Activated effector memory CD4-positive, alpha-beta T cell treated with anti-CD3 and anti-CD28 coated beads, Interleukin-2, amount 50 U/mL, for 16 hours (primary cell): ENCODE measurements around the gene MEGF11.
A peak's percentile ranks its signal among the peaks of the same experiment; 100 is the strongest.

Experiments used
- DNase-seq: peaks from one replicate; pipeline ENCODE4 v3.0.0-alpha.2; 2020

The MEGF11 gene

GRCh38 chr15:66078929-66079275 is 174.6 kb downstream of the MEGF11 start:
- peak; percentile 28 for DNase-seq

DNA sequence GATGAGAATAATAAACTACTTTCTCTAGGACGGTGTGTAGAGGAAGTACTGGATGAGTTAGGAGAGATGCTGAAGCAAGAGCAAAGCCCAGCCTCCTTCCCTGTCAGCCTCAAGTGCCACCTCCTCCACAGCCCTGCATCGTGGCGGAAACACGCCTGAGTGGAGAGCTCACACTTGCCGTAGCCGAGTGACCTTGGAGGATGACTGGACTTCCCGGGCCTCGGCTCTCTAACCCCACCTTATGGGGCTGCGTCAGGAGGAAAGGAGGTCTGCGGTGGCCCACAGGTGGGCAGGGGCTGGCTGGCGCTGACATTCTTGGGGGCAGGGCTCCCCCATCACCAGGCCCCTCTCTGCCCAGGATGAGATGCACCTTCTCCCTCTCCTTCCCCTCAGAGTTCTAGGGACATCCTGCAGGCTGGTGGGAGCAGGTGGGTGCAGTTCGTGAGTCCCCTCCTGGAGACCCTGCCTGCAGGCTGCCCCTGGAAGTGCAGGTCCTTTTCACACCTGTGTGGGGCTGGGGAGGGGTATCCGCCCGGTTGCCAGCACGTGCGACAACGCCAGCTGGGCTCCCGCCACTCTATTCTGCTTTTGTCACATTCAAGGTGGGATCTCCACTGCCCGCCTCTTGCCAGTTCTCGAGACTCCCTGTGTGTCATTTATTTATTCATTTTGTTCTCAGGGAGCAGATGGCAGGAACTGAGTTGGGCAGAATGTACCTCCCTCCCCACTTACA is 175.2 kb downstream of the MEGF11 start:
- peak; percentile 50 for DNase-seq

GRCh38 chr15:66077320-66077663 is 176.3 kb downstream of the MEGF11 start:
- peak; percentile 19 for DNase-seq

GRCh38 chr15:66076591-66077319 is 176.8 kb downstream of the MEGF11 start:
- peak; percentile 30 for DNase-seq

- DNase-seq: peak; percentile 22
Measured at GRCh38 chr15:66075947-66076346, 177.6 kb downstream of the MEGF11 start.

- DNase-seq: no peak
Measured at GRCh38 chr15:66072616-66073361, 180.8 kb downstream of the MEGF11 start.

DNA sequence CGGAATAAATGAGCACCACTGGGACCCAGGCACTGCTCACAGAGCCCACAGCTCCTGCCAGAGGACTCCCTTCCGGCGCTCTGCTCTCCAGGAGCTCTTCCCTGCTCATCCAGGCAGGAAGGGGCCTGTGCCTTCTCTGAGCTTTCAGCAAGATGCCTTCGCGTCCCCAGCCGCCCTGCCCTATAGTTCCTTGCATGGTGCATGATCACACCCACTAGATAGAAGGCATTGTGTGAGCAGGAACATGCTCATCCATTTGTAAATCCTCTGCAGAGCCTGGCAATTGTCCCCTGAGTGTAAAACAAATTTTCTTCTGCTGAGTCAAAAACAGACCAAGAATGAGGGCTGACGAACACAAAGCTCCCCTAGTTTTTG is 181.6 kb downstream of the MEGF11 start:
- DNase-seq: no peak

DNA sequence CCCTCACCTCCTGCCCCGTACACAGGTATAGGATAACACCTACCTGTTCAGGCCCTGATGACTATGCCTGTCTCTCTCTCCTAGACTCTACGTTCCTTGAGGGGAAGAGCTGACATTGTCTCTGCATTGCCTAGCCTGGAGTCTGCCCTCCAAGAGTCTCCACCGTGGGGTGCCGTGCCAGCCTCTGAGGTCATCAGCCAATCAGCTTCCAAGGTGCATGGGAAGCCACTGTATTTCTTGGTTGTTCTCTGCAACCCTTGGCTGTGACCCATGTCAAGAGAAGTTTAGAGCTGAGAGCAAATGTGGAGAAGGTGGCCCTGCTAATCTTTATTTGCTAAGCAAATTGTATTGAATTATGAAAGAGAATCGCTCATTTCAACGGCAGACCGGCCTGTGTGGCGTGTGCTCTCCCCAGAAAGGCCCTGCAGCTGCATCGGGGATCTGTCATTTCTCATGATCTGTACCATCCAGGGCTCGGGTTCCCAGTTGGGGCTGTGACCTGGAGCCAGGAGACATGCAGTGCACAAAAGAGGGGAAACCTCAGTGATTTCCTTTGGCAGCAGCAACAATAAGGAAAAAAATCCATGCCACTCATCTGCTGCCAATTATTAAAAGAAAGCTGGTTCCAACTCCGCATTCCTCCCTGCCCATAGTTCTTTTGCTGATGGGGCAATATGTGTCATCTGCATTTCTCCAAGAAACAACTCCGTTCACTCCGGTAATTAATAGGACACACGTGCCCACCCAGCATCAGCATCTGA is 182.2 kb downstream of the MEGF11 start:
- DNase-seq: no peak

GRCh38 chr15:66070220-66070934 is 183.2 kb downstream of the MEGF11 start:
- DNase-seq: no peak

DNA sequence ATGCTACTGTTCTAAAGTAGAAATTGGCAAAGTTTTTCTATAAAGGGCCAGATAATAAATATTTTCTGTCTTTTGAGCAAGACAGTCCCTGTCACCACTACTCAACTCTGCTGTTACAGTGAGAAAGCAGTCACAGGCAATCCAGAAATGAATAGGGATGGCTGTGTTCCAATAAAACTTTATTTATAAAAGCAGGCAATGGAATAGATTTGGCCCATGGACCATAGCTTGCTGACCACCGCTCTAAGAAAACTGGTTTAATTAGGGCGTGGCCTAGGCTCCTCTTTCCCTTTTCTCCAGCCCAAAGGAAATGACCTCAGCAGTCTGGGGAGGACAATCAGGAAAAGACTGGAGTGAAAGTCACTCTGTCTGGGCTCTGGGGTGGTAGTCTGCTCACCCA is 183.8 kb downstream of the MEGF11 start:
- no peak for DNase-seq

- DNase-seq: peak; percentile 36
Measured at GRCh38 chr15:66068801-66069200, 184.7 kb downstream of the MEGF11 start.

- peak; percentile 25 for DNase-seq
Measured at GRCh38 chr15:66067687-66068086, 185.9 kb downstream of the MEGF11 start.

- peak; percentile 55 for DNase-seq
Measured at GRCh38 chr15:66066481-66066880, 187.1 kb downstream of the MEGF11 start.

- peak; percentile 8 for DNase-seq
Measured at GRCh38 chr15:66066005-66066404, 187.5 kb downstream of the MEGF11 start.

GRCh38 chr15:66065325-66065724 is 188.2 kb downstream of the MEGF11 start:
- DNase-seq: peak; percentile 9

- DNase-seq: no peak
Measured at GRCh38 chr15:66063147-66063546, 190.4 kb downstream of the MEGF11 start.

GRCh38 chr15:66057089-66057488 is 196.5 kb downstream of the MEGF11 start:
- DNase-seq: no peak

- no peak for DNase-seq
Measured at GRCh38 chr15:66053991-66054390, 199.6 kb downstream of the MEGF11 start.

DNA sequence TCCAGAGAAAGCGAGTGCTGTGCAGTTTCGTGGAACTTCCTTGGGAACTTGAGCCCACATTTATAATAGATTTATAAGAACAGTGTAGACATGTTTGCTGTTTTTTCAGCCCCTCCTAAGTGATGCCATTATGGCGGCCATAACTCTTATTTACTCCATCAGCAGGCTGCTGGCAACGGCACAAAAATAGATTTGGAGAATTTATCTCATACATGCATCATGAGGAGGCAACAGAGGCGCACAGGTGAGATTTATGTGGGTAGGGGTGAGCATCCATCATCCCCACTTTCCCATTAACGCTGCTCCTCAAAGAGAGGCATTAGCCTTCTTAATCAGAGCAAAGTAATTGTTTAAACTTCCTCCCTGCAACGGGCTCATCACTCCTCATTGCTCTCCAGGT is 201.7 kb downstream of the MEGF11 start:
- DNase-seq: no peak

DNA sequence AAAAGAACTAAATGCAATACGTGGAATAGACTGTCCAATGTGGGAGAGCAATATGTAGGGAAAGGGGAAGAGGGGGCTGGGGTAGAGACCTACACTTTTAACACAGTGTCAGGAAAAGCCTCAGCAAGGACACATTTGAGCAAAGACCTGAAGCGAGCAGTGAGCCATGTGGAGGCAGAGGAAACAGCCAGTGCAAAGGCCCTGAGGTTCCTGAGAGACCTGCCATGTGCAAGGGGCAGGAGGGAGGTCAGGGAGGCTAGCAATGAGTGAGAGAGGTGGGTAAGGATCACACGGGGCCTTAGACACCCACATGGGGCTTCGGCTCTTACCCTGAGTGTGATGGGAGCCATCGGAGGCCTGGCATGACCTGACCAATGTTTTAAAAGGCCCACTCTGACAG is 203.3 kb downstream of the MEGF11 start:
- no peak for DNase-seq

GRCh38 chr15:66049353-66049752 is 204.2 kb downstream of the MEGF11 start:
- DNase-seq: no peak

GRCh38 chr15:66047321-66048024 is 206.1 kb downstream of the MEGF11 start:
- DNase-seq: no peak
